Stimulated activated memory B cell treated with anti-CD40 and anti-IgM and Interleukin-4, amounts not matched to agents 10 μg/mL and 1 μg/mL and 100 μg/mL, for 72 hours (primary cell): ENCODE measurements around the gene GRIN2A.

Source experiments
- ATAC-seq: fragments of 150-1000 bp; cut with Tn5 transposase; 2 replicates; pipeline ENCODE4 v1.10.0; 2021
- H3K27ac Mint-ChIP-seq: one replicate; pipeline ENCODE4 v1.8.0; 2022; ENCODE audit warnings: mild to moderate bottlenecking, mixed read lengths
- H3K27me3 Mint-ChIP-seq: one replicate; pipeline ENCODE4 v1.8.0; 2022; ENCODE audit warnings: mixed read lengths
- H3K36me3 Mint-ChIP-seq: one replicate; pipeline ENCODE4 v1.8.0; 2022; ENCODE audit warnings: mixed read lengths
- H3K4me1 Mint-ChIP-seq: one replicate; pipeline ENCODE4 v1.8.0; 2022; ENCODE audit warnings: mixed read lengths
- H3K4me3 Mint-ChIP-seq: one replicate; pipeline ENCODE4 v1.8.0; 2022; ENCODE audit warnings: mild to moderate bottlenecking, moderate library complexity, mixed read lengths
- H3K9me3 Mint-ChIP-seq: one replicate; pipeline ENCODE4 v1.8.0; 2022; ENCODE audit warnings: mixed read lengths

GRIN2A gene

GRCh38 chr16:9826656-9827055 is 355.6 kb downstream of the GRIN2A start:
- H3K4me1 Mint-ChIP-seq, result no peaks in the 10 kb centered on the region
- no peak overlapping the region for H3K27ac Mint-ChIP-seq
- H3K4me3 Mint-ChIP-seq, result no peak overlapping the region
- no peak for ATAC-seq
- H3K9me3 Mint-ChIP-seq, result no peaks in the 10 kb centered on the region
- no peaks in the 10 kb centered on the region for H3K36me3 Mint-ChIP-seq
- no peaks in the 10 kb centered on the region for H3K27me3 Mint-ChIP-seq

GRCh38 chr16:9824200-9825068 is 357.8 kb downstream of the GRIN2A start:
- Mint-ChIP-seq H3K36me3 (no peaks in the 10 kb centered on the region), H3K4me1 (no peaks in the 10 kb centered on the region), H3K9me3 (no peaks in the 10 kb centered on the region), H3K4me3 (no peak overlapping the region), H3K27ac (no peak overlapping the region), H3K27me3 (no peaks in the 10 kb centered on the region)
- no peak for ATAC-seq

- no peak overlapping the region for H3K27ac Mint-ChIP-seq
- no peaks in the 10 kb centered on the region for H3K9me3 Mint-ChIP-seq
Observed at GRCh38 chr16:9823510-9823909, 358.7 kb downstream of the GRIN2A start.

GRCh38 chr16:9821970-9822369 is 360.3 kb downstream of the GRIN2A start:
- H3K36me3 Mint-ChIP-seq, result no peaks in the 10 kb centered on the region
- no peak overlapping the region for H3K27ac Mint-ChIP-seq
- ATAC-seq, result no peak
- peaks cover 10% of the 10 kb centered on the region for H3K27me3 Mint-ChIP-seq
- no peaks in the 10 kb centered on the region for H3K9me3 Mint-ChIP-seq
- no peak overlapping the region for H3K4me3 Mint-ChIP-seq
- H3K4me1 Mint-ChIP-seq, result no peaks in the 10 kb centered on the region

More at GRCh38 chr16:9823510-9823909, 358.7 kb downstream of the GRIN2A start:
- Mint-ChIP-seq H3K4me3 (no peak overlapping the region), H3K27me3 (no peaks in the 10 kb centered on the region), H3K36me3 (no peaks in the 10 kb centered on the region), H3K4me1 (no peaks in the 10 kb centered on the region)
- ATAC-seq, result no peak

- Mint-ChIP-seq H3K9me3 (no peaks in the 10 kb centered on the region), H3K4me3 (no peak overlapping the region), H3K27me3 (peaks cover 15% of the 10 kb centered on the region), H3K4me1 (no peaks in the 10 kb centered on the region), H3K27ac (no peak overlapping the region), H3K36me3 (no peaks in the 10 kb centered on the region)
- no peak for ATAC-seq
Observed at GRCh38 chr16:9821331-9821730, 360.9 kb downstream of the GRIN2A start.

- Mint-ChIP-seq H3K4me3 (no peak overlapping the region), H3K27ac (no peak overlapping the region), H3K27me3 (peaks cover 15% of the 10 kb centered on the region), H3K4me1 (no peaks in the 10 kb centered on the region), H3K36me3 (no peaks in the 10 kb centered on the region), H3K9me3 (no peaks in the 10 kb centered on the region)
- no peak for ATAC-seq
Observed at GRCh38 chr16:9820476-9821246, 361.6 kb downstream of the GRIN2A start.

- Mint-ChIP-seq H3K36me3 (no peaks in the 10 kb centered on the region), H3K4me3 (no peak overlapping the region), H3K9me3 (no peaks in the 10 kb centered on the region), H3K27me3 (peaks cover 15% of the 10 kb centered on the region), H3K4me1 (no peaks in the 10 kb centered on the region), H3K27ac (no peak overlapping the region)
- no peak for ATAC-seq
Observed at GRCh38 chr16:9818702-9819101, 363.5 kb downstream of the GRIN2A start.

GRCh38 chr16:9817586-9817985 is 364.6 kb downstream of the GRIN2A start:
- ATAC-seq, result no peak
- H3K27me3 Mint-ChIP-seq, result peaks cover 15% of the 10 kb centered on the region
- no peak overlapping the region for H3K4me3 Mint-ChIP-seq
- H3K27ac Mint-ChIP-seq, result no peak overlapping the region
- H3K36me3 Mint-ChIP-seq, result no peaks in the 10 kb centered on the region
- no peaks in the 10 kb centered on the region for H3K4me1 Mint-ChIP-seq
- H3K9me3 Mint-ChIP-seq, result no peaks in the 10 kb centered on the region

GRCh38 chr16:9816644-9817043 is 365.6 kb downstream of the GRIN2A start:
- no peak overlapping the region for H3K27ac Mint-ChIP-seq
- H3K9me3 Mint-ChIP-seq, result no peaks in the 10 kb centered on the region
- H3K4me1 Mint-ChIP-seq, result no peaks in the 10 kb centered on the region
- ATAC-seq, result no peak
- H3K27me3 Mint-ChIP-seq, result peaks cover 15% of the 10 kb centered on the region
- no peak overlapping the region for H3K4me3 Mint-ChIP-seq
- H3K36me3 Mint-ChIP-seq, result no peaks in the 10 kb centered on the region

- Mint-ChIP-seq H3K27ac (no peak overlapping the region), H3K36me3 (no peaks in the 10 kb centered on the region), H3K9me3 (no peaks in the 10 kb centered on the region), H3K27me3 (peaks cover 15% of the 10 kb centered on the region), H3K4me3 (no peak overlapping the region), H3K4me1 (no peaks in the 10 kb centered on the region)
- ATAC-seq, result no peak
Observed at GRCh38 chr16:9813665-9814064, 368.6 kb downstream of the GRIN2A start.

GRCh38 chr16:9808210-9808609 is 374.0 kb downstream of the GRIN2A start:
- Mint-ChIP-seq H3K27ac (no peak overlapping the region), H3K4me1 (no peaks in the 10 kb centered on the region), H3K27me3 (no peaks in the 10 kb centered on the region), H3K4me3 (no peak overlapping the region), H3K9me3 (peaks cover 9% of the 10 kb centered on the region), H3K36me3 (no peaks in the 10 kb centered on the region)
- no peak for ATAC-seq

GRCh38 chr16:9807302-9807701 is 374.9 kb downstream of the GRIN2A start:
- no peak for ATAC-seq

GRCh38 chr16:9805109-9805508 is 377.1 kb downstream of the GRIN2A start:
- peaks cover 9% of the 10 kb centered on the region for H3K9me3 Mint-ChIP-seq

More at GRCh38 chr16:9807302-9807701, 374.9 kb downstream of the GRIN2A start:
- H3K36me3 Mint-ChIP-seq, result no peaks in the 10 kb centered on the region
- H3K4me3 Mint-ChIP-seq, result no peak overlapping the region
- H3K27ac Mint-ChIP-seq, result no peak overlapping the region
- peaks cover 9% of the 10 kb centered on the region for H3K9me3 Mint-ChIP-seq
- H3K4me1 Mint-ChIP-seq, result no peaks in the 10 kb centered on the region
- H3K27me3 Mint-ChIP-seq, result no peaks in the 10 kb centered on the region

GRCh38 chr16:9802160-9802559 is 380.1 kb downstream of the GRIN2A start:
- H3K4me1 Mint-ChIP-seq, result no peaks in the 10 kb centered on the region
- no peak for ATAC-seq
- H3K27ac Mint-ChIP-seq, result no peak overlapping the region
- H3K9me3 Mint-ChIP-seq, result peaks cover 5% of the 10 kb centered on the region
- H3K4me3 Mint-ChIP-seq, result no peak overlapping the region
- H3K36me3 Mint-ChIP-seq, result no peaks in the 10 kb centered on the region
- no peaks in the 10 kb centered on the region for H3K27me3 Mint-ChIP-seq

More at GRCh38 chr16:9805109-9805508, 377.1 kb downstream of the GRIN2A start:
- H3K4me1 Mint-ChIP-seq, result no peaks in the 10 kb centered on the region
- no peak overlapping the region for H3K27ac Mint-ChIP-seq
- ATAC-seq, result no peak
- no peak overlapping the region for H3K4me3 Mint-ChIP-seq
- H3K27me3 Mint-ChIP-seq, result no peaks in the 10 kb centered on the region
- H3K36me3 Mint-ChIP-seq, result no peaks in the 10 kb centered on the region

GRCh38 chr16:9801651-9802050 is 380.6 kb downstream of the GRIN2A start:
- Mint-ChIP-seq H3K27ac (no peak overlapping the region), H3K4me3 (no peak overlapping the region), H3K27me3 (no peaks in the 10 kb centered on the region), H3K9me3 (peaks cover 4% of the 10 kb centered on the region), H3K4me1 (no peaks in the 10 kb centered on the region), H3K36me3 (no peaks in the 10 kb centered on the region)
- ATAC-seq, result no peak
